GM18870 (cell line): ENCODE data around the gene PURB.
"Not testable (repeated sequence)": the region's sequence is repeated elsewhere in the genome, so short reads cannot be mapped to it uniquely, and the experiment has no call there.

Experiments used
- ATAC-seq: cut with Tn5 transposase; IDR thresholded peaks from one replicate; pipeline ENCODE4 v1.9.1; 2021; ENCODE audit warnings: moderate library complexity; ENCODE audit not compliant: unreplicated experiment

PURB gene

GRCh38 chr7:44854644-44855364 is 30.5 kb downstream of the PURB start:
- ATAC-seq, result no peak

- no peak for ATAC-seq
Measured at GRCh38 chr7:44853391-44853790, 31.9 kb downstream of the PURB start.

- no peak for ATAC-seq
Measured at GRCh38 chr7:44852590-44852989, 32.7 kb downstream of the PURB start.

- no peak for ATAC-seq
Measured at GRCh38 chr7:44849885-44850544, 35.3 kb downstream of the PURB start.

DNA sequence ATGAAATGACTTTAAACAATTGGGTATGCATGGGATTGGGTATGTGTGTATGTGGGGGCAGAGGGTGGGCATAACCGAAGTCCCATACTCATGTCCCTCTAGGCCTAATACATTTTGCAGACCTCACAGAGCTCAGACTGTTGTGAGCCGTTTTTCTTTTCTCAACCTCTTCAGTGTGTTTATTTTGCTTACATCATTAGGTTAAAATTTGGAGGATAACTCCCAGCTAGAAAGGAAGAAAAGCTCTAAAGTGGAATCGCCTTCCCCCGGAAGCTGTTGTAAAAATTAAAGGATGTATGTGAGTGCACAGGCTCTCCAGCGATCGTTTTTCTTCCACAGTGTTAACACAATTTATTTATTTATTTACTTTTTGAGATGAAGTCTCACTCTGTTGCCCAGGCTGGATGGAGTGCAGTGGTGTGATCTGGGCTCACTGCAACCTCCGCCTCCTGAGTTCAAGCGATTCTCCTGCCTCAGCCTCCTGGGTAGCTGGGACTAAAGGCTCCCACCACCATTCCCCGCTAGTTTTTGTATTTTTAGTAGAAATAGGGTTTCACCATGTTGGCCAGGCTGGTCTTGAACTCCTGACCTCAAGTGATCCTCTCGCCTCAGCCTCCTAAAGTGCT is 36.0 kb downstream of the PURB start:
- no peak for ATAC-seq

DNA sequence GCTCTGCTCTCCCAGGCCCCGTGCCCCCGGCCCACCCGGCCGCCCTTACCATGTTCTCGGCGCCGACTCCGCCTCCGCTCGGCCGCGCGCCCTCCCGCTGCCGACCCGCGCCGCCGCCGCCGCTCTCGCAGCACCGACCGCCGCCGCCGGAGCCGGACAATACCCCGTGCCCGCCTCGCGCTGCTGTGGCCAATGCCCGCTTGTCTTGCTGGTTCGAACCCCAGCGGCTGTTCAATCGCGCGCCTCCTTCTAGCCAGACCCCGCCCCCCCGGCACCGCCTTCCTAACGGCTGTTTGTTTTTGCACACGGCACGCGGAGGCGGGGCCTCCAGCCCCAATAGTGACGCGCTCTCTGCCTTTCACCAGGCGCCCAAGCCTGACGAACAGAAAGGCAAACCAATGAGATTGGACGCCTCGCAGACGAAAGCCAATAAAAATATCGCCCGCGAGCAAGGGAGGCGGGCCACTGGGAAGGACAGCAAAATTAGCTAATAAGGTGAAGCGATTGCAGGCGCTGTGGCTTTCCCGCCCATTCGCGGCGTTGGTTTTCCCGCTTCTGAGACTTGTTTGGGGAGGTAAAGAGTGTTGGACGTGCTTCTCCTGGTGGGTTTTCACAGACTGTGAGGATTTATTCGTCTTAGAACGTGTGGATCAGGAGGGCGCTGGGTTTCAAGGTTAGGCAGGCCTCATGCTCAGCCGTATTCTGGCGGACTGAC is 37.3 kb downstream of the PURB start, which contains the start of gene H2AZ2:
Gene H2AZ2, minus strand, starts transcription at position 168 of the 715 bp plus-strand sequence. Its CDS starts 116 bp downstream, at position 52.
- peak; percentile 88 for ATAC-seq

DNA sequence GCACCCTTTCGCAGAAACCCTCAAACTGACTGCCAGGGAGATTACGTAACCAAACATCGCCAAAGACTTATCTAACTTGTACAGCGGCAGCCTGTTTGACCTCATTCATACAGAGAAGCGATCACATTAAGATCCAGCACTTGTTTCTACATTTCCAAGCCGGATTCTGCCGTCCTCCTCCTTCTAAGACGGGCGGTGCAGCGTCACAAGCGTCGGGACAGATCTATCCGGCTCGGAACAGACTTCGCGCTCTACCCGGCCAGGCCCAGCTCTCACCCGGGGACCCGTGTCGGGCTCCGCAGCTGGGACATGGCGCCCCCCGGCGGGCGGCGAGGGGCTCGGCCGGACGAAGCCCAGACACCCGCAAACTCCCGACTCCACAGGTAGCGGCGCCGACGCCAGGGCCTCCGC is 37.8 kb downstream of the PURB start:
- ATAC-seq, result peak; percentile 48

GRCh38 chr7:44846816-44847508 is 38.4 kb downstream of the PURB start:
- ATAC-seq, result no peak

DNA sequence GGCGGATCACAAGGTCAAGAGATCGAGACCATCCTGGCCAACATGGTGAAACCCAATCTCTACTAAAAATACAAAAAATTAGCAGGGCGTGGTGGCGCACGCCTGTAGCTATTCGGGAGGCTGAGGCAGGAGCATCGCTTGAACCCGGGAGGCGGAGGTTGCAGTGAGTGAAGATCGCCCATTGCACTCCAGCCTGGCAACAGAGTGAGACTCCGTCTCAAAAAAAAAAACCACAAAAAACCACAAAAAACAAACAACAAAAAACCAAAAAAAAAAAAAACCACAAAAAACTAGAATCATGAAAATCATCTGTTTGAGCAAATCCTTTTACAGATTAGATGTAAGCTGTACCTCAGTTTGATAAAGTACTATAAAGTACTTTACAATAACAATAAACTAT is 38.9 kb downstream of the PURB start:
- ATAC-seq, result not testable (repeated sequence)

GRCh38 chr7:44845451-44845850 is 39.9 kb downstream of the PURB start:
- ATAC-seq, result no peak

DNA sequence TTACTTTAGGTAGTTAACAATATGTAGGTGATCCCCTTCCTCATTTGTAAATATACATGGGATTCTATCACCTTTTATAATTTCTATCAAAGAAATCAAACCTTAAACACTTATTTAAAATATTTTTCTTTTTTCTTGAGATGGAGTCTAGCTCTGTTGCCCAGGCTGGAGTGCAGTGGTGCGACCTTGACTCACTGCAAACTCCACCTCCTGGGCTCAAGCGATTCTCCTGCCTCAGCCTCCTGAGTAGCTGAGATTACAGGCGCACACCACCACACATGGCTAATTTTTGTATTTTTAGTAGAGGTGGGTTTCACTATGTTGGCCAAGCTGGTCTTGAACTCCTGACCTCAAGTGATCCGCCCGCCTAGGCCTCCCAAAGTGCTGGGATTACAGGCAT is 41.9 kb downstream of the PURB start:
- ATAC-seq, result not testable (repeated sequence)

GRCh38 chr7:44842675-44843074 is 42.7 kb downstream of the PURB start:
- ATAC-seq, result not testable (repeated sequence)

- ATAC-seq, result no peak
Measured at GRCh38 chr7:44838751-44839150, 46.6 kb downstream of the PURB start.

GRCh38 chr7:44827567-44827966 is 57.8 kb downstream of the PURB start:
- no peak for ATAC-seq
